Stimulated activated CD8-positive, alpha-beta memory T cell treated with anti-CD3 and anti-CD28 coated beads, Interleukin-7, amount 100 ng/mL, for 48 hours (primary cell): ENCODE results near the gene RPL29.
"Not testable (repeated sequence)": the region's sequence is repeated elsewhere in the genome, so short reads cannot be mapped to it uniquely, and the experiment has no call there.

Experiments used
- DNase-seq, 2 donors: peaks; one replicate each; pipeline ENCODE4 v3.0.0-alpha.2; 2020; ENCODE audit warnings: low read depth in 1 of 2; ENCODE audit errors: extremely low read depth in 1 of 2

RPL29 gene

DNA sequence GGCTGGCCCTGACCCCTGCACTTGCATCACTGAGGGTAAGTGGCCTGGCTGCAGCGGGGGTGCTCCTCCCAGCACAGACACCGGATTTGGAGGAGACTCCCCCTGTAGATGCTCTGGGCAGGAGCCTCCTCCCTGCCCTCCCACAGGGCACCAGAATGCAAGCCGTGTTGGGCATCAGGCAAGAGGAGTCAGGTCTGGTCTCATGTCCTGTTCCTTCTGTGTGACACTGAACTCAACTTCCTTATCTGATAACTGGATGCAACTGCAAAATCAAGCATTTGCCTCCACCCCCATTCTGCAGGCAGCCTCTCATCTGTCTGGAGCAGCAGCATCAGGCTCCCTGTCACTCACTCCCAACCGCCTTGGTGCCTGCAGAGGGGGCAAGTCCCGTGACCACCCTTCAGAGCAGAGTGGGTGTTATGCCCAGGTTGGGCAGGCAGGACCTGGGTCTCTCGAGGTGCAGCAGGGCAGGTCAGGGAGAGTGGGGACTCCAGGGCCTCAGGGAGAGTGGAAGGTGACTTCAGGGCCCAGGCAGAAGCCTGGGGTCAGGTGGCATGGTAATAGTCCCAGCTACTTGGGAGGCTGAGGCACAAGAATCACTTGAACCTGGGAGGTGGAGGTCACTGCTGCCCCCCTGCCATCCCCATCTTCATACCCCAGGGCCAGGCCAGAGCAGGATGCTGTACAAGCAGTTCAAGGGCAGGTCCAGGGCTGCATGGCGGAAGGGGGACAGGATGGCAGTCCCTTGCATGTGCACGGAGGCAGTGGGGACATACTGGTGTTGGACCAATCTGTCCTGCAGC lies 10.5 kb upstream of the RPL29 start:
- no peak for DNase-seq

GRCh38 chr3:52005571-52005986 lies 9.9 kb upstream of the RPL29 start:
- no peak for DNase-seq

GRCh38 chr3:52004906-52005395 lies 9.3 kb upstream of the RPL29 start:
- DNase-seq = no peak

DNA sequence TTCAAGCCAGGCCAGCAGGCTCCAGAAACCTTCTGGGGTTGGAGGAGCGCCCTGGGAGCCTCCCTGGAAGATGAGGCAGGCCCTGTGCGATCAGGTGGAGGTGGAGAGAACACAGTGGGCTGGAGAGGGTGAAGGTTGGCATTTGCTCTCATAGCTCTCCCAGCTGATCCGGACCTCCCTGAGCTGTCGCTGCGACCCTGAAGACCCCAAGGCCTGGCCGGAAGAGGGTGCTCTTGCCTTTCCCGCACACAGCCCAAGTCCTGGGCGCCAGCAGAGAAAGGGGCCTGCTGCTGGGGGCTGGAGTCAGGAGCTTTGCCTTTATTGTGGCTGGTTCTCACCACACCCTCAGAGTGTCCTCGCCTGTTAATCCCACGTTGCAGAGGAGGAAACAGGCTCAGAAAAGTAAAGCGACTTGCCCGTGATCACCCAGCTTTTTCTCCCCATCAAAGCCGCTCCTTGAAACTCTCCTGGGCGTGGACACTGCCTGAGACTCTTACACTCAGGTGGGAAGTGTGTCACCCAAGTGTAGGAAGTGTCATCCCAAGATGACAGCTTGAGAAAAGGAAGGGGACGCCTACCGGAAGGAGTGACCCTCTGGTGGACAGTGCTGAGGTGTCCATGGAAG lies 8.6 kb upstream of the RPL29 start:
- no peak for DNase-seq

DNA sequence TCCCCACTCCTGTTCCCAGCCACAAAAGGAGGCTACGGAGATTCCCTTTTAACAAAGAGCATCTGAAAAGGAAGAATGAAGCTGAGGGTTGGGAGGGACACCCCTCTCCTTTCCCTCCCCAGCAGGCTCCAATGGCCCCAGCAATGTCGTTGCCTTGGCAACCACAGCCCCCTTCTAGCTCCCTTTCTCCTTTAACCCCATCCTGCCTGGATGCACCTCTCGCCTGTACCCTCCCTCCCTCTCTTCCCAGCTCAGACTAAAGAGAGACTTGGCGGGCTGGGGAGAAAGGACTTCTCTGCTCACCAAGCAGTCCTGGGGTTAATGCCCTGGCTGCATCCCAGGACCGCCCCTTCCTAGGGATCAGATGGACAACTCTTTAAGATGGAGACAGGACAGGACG lies 7.1 kb upstream of the RPL29 start:
- DNase-seq = no peak

GRCh38 chr3:52001443-52001974 lies 5.8 kb upstream of the RPL29 start:
- peak; percentile 63 to 74 for DNase-seq

DNA sequence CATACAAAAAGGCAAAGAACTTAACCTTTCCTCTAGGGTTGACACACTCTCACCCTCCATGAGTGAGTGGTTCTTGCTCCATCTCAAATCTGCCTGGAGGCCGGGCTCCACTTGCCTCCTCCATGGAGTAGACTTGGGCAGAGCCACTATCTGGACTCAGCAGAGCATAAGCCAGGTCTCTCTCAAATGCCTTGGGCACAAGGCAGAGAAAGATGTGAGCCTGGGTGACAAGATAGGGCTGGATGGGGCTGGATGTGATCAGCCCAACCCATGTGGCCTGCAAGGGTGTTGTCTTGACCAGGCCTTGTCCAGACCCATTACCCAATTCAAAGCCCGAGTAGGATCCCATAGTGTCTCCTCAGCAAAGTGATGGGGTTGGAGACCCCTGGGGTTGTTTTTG lies 4.2 kb upstream of the RPL29 start:
- no peak for DNase-seq

- DNase-seq = no peak
These were observed 3.1 kb upstream of the RPL29 start for GRCh38 chr3:51998774-51999173.

DNA sequence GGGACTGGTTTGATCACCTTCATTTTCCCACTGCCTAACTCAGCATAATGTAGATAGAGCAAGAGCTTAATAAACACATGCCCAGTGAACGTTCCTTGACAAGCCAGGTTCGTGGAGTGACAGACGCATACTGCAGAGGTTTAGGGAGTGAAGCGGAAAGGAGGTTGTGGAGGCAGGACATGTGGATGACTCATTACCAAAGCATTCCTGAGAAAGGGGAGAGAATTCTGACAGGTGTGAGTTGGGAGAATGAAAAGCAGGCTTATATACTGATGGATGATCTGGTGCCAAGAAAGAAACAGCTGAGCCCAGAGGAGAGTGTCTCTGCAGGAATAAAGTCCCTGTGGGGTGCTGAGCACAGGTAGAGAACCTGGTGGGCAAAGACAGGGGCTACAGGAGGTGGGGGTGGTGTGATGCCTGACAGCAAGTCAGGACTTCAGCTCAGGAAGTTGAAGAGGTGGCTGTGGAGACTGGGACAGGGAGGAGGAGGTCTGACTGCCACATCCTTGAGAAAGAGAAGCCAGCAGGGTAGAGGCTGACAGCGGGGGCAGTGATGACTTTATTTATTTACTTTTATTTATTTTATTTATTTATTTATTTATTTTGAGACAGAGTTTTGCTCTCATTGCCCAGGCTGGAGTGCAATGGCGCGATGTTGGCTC lies 2.4 kb upstream of the RPL29 start:
- no peak for DNase-seq

GRCh38 chr3:51997172-51997571 lies 1.5 kb upstream of the RPL29 start:
- no peak for DNase-seq

- no peak for DNase-seq
These were observed 1.2 kb downstream of the RPL29 start for GRCh38 chr3:51994530-51994929.

GRCh38 chr3:51993657-51994056 lies 2.0 kb downstream of the RPL29 start:
- DNase-seq = not testable (repeated sequence)

- DNase-seq = no peak
These were observed 3.5 kb downstream of the RPL29 start for GRCh38 chr3:51992017-51992682.

- DNase-seq = not testable (repeated sequence)
These were observed 5.2 kb downstream of the RPL29 start for GRCh38 chr3:51990501-51990971.

DNA sequence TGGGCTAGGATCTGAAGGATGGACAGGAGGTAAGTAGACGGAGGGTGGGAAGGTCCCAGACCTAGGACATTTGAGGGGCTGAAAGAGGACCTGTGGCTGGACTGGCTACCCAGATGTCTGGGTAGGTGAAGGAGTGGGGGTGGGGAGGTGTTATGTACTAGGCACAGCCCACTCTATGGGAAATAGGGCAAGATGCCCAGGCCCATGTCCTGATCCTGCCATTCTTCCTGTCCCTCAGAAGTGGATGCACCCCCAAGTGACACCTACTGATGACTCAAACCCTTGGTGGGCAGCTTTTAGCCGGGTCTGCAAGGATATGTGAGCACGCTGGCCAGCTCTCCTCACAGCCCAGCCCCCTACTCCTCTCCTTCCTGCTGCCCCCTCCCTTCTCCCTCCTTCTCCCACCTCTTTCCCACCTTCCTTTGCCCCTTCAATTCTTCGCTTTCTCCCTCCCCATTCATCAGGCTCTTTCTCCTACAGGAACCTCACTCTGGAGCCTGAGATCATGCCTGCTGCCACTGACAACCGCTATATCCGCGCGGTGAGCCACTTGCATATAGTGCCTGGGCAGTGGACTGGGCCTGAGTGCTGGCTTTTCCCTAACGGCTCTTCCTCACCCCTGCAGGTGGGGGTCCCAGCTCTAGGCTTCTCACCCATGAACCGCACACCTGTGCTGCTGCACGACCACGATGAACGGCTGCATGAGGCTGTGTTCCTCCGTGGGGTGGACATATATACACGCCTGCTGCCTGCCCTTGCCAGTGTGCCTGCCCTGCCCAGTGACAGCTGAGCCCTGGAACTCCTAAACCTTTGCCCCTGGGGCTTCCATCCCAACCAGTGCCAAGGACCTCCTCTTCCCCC lies 7.2 kb downstream of the RPL29 start:
- DNase-seq = no peak

- DNase-seq = no peak
These were observed 8.1 kb downstream of the RPL29 start for GRCh38 chr3:51987568-51987967.

DNA sequence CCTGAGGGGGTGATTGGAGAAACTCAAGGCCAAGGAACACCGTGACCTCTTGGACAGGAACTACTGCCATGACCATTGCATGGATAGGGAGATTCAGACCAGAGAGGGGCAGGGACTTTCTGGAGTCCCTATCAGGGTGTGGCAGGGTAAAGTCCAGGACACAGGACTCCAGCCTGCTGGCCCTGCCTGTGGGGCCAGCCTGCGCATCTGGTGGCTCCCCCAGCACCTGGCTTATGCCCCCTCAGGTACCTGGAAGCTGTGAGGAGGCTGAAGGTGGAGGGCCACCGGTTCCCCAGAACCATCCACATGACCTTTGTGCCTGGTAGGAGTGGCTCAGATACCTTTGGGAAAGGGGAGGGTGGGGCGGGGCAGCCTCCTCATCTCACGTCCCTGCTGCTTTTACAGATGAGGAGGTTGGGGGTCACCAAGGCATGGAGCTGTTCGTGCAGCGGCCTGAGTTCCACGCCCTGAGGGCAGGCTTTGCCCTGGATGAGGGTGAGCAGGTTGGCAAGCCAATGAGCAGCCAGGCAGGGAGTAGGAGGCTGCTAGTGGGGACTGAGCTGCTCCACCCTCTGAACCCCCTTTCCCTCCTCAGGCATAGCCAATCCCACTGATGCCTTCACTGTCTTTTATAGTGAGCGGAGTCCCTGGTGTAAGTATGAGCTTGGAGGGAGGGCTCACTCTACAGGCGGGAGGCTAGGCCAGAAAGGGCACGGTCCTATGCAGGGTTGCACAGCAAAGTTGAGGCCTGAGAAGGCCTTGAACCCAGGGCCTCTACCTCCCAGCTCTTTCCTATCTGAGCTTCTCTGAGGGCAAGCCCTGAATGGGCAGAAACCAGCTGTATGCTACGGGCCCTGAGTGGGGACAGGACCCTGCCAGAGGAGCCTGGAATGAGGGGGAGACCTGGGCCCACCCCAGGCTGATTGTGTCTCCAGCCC lies 9.4 kb downstream of the RPL29 start:
- no peak for DNase-seq

DNA sequence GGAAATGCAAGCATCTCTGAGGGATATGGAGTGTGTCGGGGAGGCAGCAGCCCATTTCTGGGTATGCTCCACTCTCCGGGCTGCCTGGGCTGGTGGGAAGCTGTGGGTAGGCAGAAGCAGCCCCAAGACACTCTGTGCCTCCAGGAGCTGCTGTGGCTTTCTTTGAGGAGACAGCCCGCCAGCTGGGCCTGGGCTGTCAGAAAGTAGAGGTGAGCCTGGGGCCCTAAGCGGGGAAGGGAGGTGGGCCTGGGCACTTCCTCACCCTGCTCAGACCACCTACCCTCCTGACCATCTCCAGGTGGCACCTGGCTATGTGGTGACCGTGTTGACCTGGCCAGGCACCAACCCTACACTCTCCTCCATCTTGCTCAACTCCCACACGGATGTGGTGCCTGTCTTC lies 10.6 kb downstream of the RPL29 start:
- DNase-seq = no peak

GRCh38 chr3:51984269-51984647 lies 11.4 kb downstream of the RPL29 start:
- no peak for DNase-seq
